Loucy (cell line): ENCODE data around the gene E2F3.

Experiments
- H2AFZ ChIP-seq: fragments of 200-600 bp; sonication (generic); 2 replicates; pipeline ENCODE4 v1.6.0; 2016; ENCODE audit warnings: antibody characterized with exemption, mild to moderate bottlenecking, low read length, moderate library complexity
- H3F3A ChIP-seq: fragments of 200-600 bp; 2 replicates; pipeline ENCODE4 v1.6.0; 2016; ENCODE audit warnings: antibody characterized with exemption, low read depth, mild to moderate bottlenecking
- H3K27me3 ChIP-seq: fragments of 200-600 bp; sonication (generic); 2 replicates; pipeline ENCODE4 v1.6.1; 2014; ENCODE audit warnings: low read length, mild to moderate bottlenecking; ENCODE audit not compliant: insufficient read depth, poor library complexity, severe bottlenecking
- H3K36me3 ChIP-seq: fragments of 200-600 bp; sonication (generic); 2 replicates; pipeline ENCODE4 v1.6.1; 2016; ENCODE audit warnings: low read length; ENCODE audit not compliant: insufficient read depth
- H3K4me1 ChIP-seq: fragments of 200-600 bp; sonication (generic); 2 replicates; pipeline ENCODE4 v1.5.1; 2014; ENCODE audit warnings: low read length, mild to moderate bottlenecking; ENCODE audit not compliant: insufficient read depth, poor library complexity, severe bottlenecking
- H3K4me2 ChIP-seq: fragments of 200-600 bp; sonication (generic); 2 replicates; pipeline ENCODE4 v1.6.0; 2014; ENCODE audit warnings: antibody characterized with exemption, low read length, low read depth, mild to moderate bottlenecking; ENCODE audit not compliant: poor library complexity, severe bottlenecking
- H3K4me3 ChIP-seq: fragments of 200-600 bp; sonication (generic); 2 replicates; pipeline ENCODE4 v1.5.1; 2014; ENCODE audit warnings: low read length, mild to moderate bottlenecking, mixed read lengths; ENCODE audit not compliant: poor library complexity, severe bottlenecking
- H3K79me2 ChIP-seq: fragments of 200-600 bp; sonication (generic); 2 replicates; pipeline ENCODE4 v1.6.1; 2014; ENCODE audit warnings: low read length; ENCODE audit not compliant: insufficient read depth
- H3K9ac ChIP-seq: fragments of 200-600 bp; sonication (generic); 2 replicates; pipeline ENCODE4 v1.6.0; 2014; ENCODE audit warnings: mild to moderate bottlenecking, low read depth, low read length, moderate library complexity; ENCODE audit not compliant: poor library complexity, severe bottlenecking
- H3K9me2 ChIP-seq: fragments of 200-600 bp; sonication (generic); replicated peaks from 2 replicates; pipeline ENCODE4 v1.6.1; 2016; ENCODE audit warnings: low read depth, low read length, mixed read lengths
- H3K9me3 ChIP-seq: fragments of 200-600 bp; sonication (generic); 2 replicates; pipeline ENCODE4 v1.6.1; 2014; ENCODE audit warnings: mild to moderate bottlenecking, antibody characterized with exemption, low read length, low read depth; ENCODE audit not compliant: insufficient read depth
- H4K20me1 ChIP-seq: fragments of 200-600 bp; sonication (generic); 2 replicates; pipeline ENCODE4 v1.6.0; 2014; ENCODE audit warnings: antibody characterized with exemption, low read length, mild to moderate bottlenecking; ENCODE audit not compliant: insufficient read depth, poor library complexity, severe bottlenecking
- CTCF ChIP-seq: fragments of 200-600 bp; sonication (generic); conservative IDR thresholded peaks from 2 replicates; pipeline ENCODE4 v1.5.1; 2014; ENCODE audit warnings: mild to moderate bottlenecking, antibody characterized with exemption, low read length
- EZH2phosphoT487 ChIP-seq: fragments of 200-600 bp; IDR thresholded peaks from 2 replicates; pipeline ENCODE4 v1.6.1; 2018; ENCODE audit warnings: antibody characterized with exemption, mild to moderate bottlenecking, moderate library complexity, borderline replicate concordance

E2F3 gene

GRCh38 chr6:20367743-20368485 is 33.8 kb upstream of the E2F3 start:
- Histone ChIP-seq H3K4me3 (no peak overlapping the region), H3K4me2 (peak overlapping the region; percentile 70), H3K27me3 (no peaks in the 10 kb centered on the region), H3K79me2 (no peaks in the 10 kb centered on the region), H3K36me3 (no peaks in the 10 kb centered on the region), H4K20me1 (no peaks in the 10 kb centered on the region), H3F3A (no peaks in the 10 kb centered on the region), H2AFZ (peak overlapping the region; percentile 40), H3K4me1 (peaks cover 34% of the 10 kb centered on the region), H3K9me3 (no peaks in the 10 kb centered on the region), H3K9ac (peak overlapping the region; percentile 61), H3K9me2 (no peaks in the 10 kb centered on the region)
- no peak for TF ChIP-seq EZH2phosphoT487
- TF ChIP-seq CTCF: no peak

GRCh38 chr6:20370393-20370792 is 31.3 kb upstream of the E2F3 start:
- H3K27me3 ChIP-seq: no peaks in the 10 kb centered on the region

GRCh38 chr6:20370801-20371200 is 30.9 kb upstream of the E2F3 start:
- no peaks in the 10 kb centered on the region for H3F3A ChIP-seq
- no peaks in the 10 kb centered on the region for H3K36me3 ChIP-seq
- no peak overlapping the region for H3K4me2 ChIP-seq
- H3K79me2 ChIP-seq: no peaks in the 10 kb centered on the region
- H3K9ac ChIP-seq: no peak overlapping the region
- H3K4me1 ChIP-seq: peaks cover 24% of the 10 kb centered on the region
- H3K4me3 ChIP-seq: no peak overlapping the region
- no peaks in the 10 kb centered on the region for H3K27me3 ChIP-seq
- no peak for TF ChIP-seq EZH2phosphoT487
- no peak for TF ChIP-seq CTCF
- H4K20me1 ChIP-seq: no peaks in the 10 kb centered on the region
- H2AFZ ChIP-seq: no peak overlapping the region
- no peaks in the 10 kb centered on the region for H3K9me2 ChIP-seq
- no peaks in the 10 kb centered on the region for H3K9me3 ChIP-seq

More at GRCh38 chr6:20370393-20370792, 31.3 kb upstream of the E2F3 start:
- no peaks in the 10 kb centered on the region for H3K79me2 ChIP-seq
- TF ChIP-seq CTCF (no peak), EZH2phosphoT487 (no peak)
- H3F3A ChIP-seq: no peaks in the 10 kb centered on the region
- no peaks in the 10 kb centered on the region for H4K20me1 ChIP-seq
- peaks cover 29% of the 10 kb centered on the region for H3K4me1 ChIP-seq
- no peak overlapping the region for H3K9ac ChIP-seq
- no peak overlapping the region for H2AFZ ChIP-seq
- no peak overlapping the region for H3K4me2 ChIP-seq
- H3K9me3 ChIP-seq: no peaks in the 10 kb centered on the region
- H3K4me3 ChIP-seq: no peak overlapping the region
- no peaks in the 10 kb centered on the region for H3K9me2 ChIP-seq
- H3K36me3 ChIP-seq: no peaks in the 10 kb centered on the region
